ENCODE measurements around the gene DDX27.
A peak's percentile ranks its signal among the peaks of the same experiment; 100 is the strongest.
"Not testable (repeated sequence)": the region's sequence is repeated elsewhere in the genome, so short reads cannot be mapped to it uniquely, and the experiment has no call there.

DDX27 gene

GRCh38 chr20:49203746-49204145, 15.5 kb upstream of the DDX27 start:
- DNase-seq, result no peak

GRCh38 chr20:49207076-49207475, 12.1 kb upstream of the DDX27 start:
- no peak for DNase-seq

GRCh38 chr20:49210101-49210756, 9.0 kb upstream of the DDX27 start:
- no peak for DNase-seq

GRCh38 chr20:49210757-49211110, 8.5 kb upstream of the DDX27 start:
- no peak for DNase-seq

GRCh38 chr20:49214571-49214970, 4.6 kb upstream of the DDX27 start:
- DNase-seq, result no peak

GRCh38 chr20:49215232-49215631, 4.0 kb upstream of the DDX27 start:
- DNase-seq, result no peak

- DNase-seq, result peak; percentile 88
Observed at GRCh38 chr20:49216991-49217578, 2.1 kb upstream of the DDX27 start.

GRCh38 chr20:49218739-49219090, 501 bp upstream of the DDX27 start:
- DNase-seq, result not testable (repeated sequence)

- no peak for DNase-seq
Observed at GRCh38 chr20:49219924-49220831, 962 bp downstream of the DDX27 start.

GRCh38 chr20:49225896-49226295, 6.7 kb downstream of the DDX27 start:
- no peak for DNase-seq

GRCh38 chr20:49228676-49229075, 9.5 kb downstream of the DDX27 start:
- no peak for DNase-seq

- no peak for DNase-seq
Observed at GRCh38 chr20:49229381-49229780, 10.2 kb downstream of the DDX27 start.

- DNase-seq, result no peak
Observed at GRCh38 chr20:49230021-49230420, 10.8 kb downstream of the DDX27 start.

- no peak for DNase-seq
Observed at GRCh38 chr20:49230561-49231133, 11.4 kb downstream of the DDX27 start.

GRCh38 chr20:49231471-49231870, 12.3 kb downstream of the DDX27 start:
- DNase-seq, result no peak

GRCh38 chr20:49233226-49233625, 14.0 kb downstream of the DDX27 start:
- no peak for DNase-seq

- DNase-seq, result no peak
Observed at GRCh38 chr20:49234831-49235230, 15.6 kb downstream of the DDX27 start.

- DNase-seq, result no peak
Observed at GRCh38 chr20:49236301-49236700, 17.1 kb downstream of the DDX27 start.

GRCh38 chr20:49237531-49237930, 18.3 kb downstream of the DDX27 start:
- no peak for DNase-seq

- peak; percentile 55 for DNase-seq
Observed at GRCh38 chr20:49245921-49246740, 26.9 kb downstream of the DDX27 start.

GRCh38 chr20:49247169-49247723, 28.0 kb downstream of the DDX27 start:
- DNase-seq, result no peak

GRCh38 chr20:49247792-49248191, 28.6 kb downstream of the DDX27 start:
- no peak for DNase-seq

Data from fibroblast of skin of scalp (primary cell).